Measurements from ENCODE around the gene PPID.

DNA sequence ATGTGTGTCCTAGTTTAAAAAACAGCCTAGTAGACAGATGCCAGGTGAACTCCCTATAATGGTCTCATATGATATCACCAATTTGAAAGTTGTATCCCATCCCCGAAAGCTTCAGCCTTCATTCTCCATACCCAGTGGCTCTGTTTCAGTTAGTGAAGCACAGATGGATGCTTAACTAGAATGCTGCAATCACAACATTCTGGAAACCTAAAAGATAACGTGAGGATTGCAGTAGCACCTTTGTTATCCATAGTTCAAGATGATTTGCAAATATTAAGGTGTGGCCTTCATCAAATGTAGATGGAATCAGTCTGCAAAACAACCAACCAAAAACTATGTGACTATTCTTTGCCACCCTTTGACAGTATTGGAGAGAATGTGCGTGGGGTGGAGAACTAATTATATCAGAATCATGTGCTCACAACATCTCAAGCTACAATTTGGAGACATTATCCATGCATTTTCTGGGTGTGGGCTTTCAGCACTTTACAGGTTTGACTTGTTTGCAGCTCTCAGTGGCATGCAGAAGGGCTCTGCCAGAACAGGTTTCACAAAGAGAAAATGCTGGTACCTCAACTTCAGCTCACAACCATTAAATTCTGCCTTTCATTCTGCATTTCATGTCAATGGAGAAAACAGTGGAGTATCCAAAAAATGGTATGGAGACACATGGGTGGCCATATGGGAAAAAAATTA is 18.3 kb upstream of the PPID start:
- TF ChIP-seq EZH2 (IDR thresholded peaks at IDR 0.05; ENCODE audit: borderline replicate concordance, insufficient read depth, low read length, poor library complexity, severe bottlenecking): no peak
- TF ChIP-seq, protein P1, sequence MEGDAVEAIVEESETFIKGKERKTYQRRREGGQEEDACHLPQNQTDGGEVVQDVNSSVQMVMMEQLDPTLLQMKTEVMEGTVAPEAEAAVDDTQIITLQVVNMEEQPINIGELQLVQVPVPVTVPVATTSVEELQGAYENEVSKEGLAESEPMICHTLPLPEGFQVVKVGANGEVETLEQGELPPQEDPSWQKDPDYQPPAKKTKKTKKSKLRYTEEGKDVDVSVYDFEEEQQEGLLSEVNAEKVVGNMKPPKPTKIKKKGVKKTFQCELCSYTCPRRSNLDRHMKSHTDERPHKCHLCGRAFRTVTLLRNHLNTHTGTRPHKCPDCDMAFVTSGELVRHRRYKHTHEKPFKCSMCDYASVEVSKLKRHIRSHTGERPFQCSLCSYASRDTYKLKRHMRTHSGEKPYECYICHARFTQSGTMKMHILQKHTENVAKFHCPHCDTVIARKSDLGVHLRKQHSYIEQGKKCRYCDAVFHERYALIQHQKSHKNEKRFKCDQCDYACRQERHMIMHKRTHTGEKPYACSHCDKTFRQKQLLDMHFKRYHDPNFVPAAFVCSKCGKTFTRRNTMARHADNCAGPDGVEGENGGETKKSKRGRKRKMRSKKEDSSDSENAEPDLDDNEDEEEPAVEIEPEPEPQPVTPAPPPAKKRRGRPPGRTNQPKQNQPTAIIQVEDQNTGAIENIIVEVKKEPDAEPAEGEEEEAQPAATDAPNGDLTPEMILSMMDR (IDR thresholded peaks at IDR 0.05; ENCODE audit: poor library complexity, severe bottlenecking): no peak
- TF ChIP-seq EP300 (conservative IDR thresholded peaks at IDR 0.05; ENCODE audit: poor library complexity, severe bottlenecking): no peak
- TF ChIP-seq POLR2AphosphoS5 (IDR thresholded peaks at IDR 0.05): no peak
- no peak for TF ChIP-seq TAF1 (IDR thresholded peaks at IDR 0.05; ENCODE audit: low read depth)
- TF ChIP-seq, protein P2, sequence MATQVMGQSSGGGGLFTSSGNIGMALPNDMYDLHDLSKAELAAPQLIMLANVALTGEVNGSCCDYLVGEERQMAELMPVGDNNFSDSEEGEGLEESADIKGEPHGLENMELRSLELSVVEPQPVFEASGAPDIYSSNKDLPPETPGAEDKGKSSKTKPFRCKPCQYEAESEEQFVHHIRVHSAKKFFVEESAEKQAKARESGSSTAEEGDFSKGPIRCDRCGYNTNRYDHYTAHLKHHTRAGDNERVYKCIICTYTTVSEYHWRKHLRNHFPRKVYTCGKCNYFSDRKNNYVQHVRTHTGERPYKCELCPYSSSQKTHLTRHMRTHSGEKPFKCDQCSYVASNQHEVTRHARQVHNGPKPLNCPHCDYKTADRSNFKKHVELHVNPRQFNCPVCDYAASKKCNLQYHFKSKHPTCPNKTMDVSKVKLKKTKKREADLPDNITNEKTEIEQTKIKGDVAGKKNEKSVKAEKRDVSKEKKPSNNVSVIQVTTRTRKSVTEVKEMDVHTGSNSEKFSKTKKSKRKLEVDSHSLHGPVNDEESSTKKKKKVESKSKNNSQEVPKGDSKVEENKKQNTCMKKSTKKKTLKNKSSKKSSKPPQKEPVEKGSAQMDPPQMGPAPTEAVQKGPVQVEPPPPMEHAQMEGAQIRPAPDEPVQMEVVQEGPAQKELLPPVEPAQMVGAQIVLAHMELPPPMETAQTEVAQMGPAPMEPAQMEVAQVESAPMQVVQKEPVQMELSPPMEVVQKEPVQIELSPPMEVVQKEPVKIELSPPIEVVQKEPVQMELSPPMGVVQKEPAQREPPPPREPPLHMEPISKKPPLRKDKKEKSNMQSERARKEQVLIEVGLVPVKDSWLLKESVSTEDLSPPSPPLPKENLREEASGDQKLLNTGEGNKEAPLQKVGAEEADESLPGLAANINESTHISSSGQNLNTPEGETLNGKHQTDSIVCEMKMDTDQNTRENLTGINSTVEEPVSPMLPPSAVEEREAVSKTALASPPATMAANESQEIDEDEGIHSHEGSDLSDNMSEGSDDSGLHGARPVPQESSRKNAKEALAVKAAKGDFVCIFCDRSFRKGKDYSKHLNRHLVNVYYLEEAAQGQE (IDR thresholded peaks at IDR 0.05; ENCODE audit: borderline replicate concordance): no peak
- no peak for TF ChIP-seq MXI1 (conservative IDR thresholded peaks at IDR 0.05; ENCODE audit: poor library complexity, severe bottlenecking)
- no peak for TF ChIP-seq SMC3 (conservative IDR thresholded peaks at IDR 0.05; ENCODE audit: poor library complexity)

Data from neural cell (in vitro differentiated cells).